CD14-positive monocyte (primary cell): ENCODE data around the gene CNDP2. TPM values are rescaled to one million over a fixed set of nuclear protein-coding genes. Genes with fewer than 3 reads are reported as not detected.

Experiments
- DNase-seq, 3 donors: peaks; one replicate each; pipeline ENCODE4 v3.0.0-alpha.2; 2011 to 2022
- H2AFZ ChIP-seq: 2 replicates; pipeline ENCODE4 v1.6.0; 2012; ENCODE audit warnings: mild to moderate bottlenecking, low read depth, low read length, inconsistent platforms; ENCODE audit not compliant: insufficient read depth, poor library complexity, severe bottlenecking
- H3K27ac ChIP-seq, 2 donors: 1 replicate in 1 of 2; 2 replicates in 1 of 2; pipeline ENCODE4 v1.5.1; 2012 to 2013; ENCODE audit warnings: low read length in 2 of 2, control low read depth in 1 of 2, inconsistent platforms in 1 of 2, low read depth in 1 of 2, mild to moderate bottlenecking in 1 of 2
- H3K27me3 ChIP-seq, 2 donors: one replicate each; pipeline versions ENCODE4 v1.6.0 to v1.6.1; 2011 to 2013; ENCODE audit warnings: low read length in 2 of 2; ENCODE audit not compliant: control insufficient read depth in 2 of 2, insufficient read depth in 2 of 2
- H3K36me3 ChIP-seq, 2 donors: replicated peaks in 1 of 2; 1 replicate in 1 of 2; 2 replicates in 1 of 2; pipeline versions ENCODE4 v1.5.1 to v1.6.1; 2012 to 2013; ENCODE audit warnings: low read length in 2 of 2, control low read depth in 1 of 2, inconsistent platforms in 1 of 2, mild to moderate bottlenecking in 1 of 2; ENCODE audit not compliant: insufficient read depth in 2 of 2, control insufficient read depth in 1 of 2
- H3K4me1 ChIP-seq, 2 donors: 1 replicate in 1 of 2; 2 replicates in 1 of 2; pipeline versions ENCODE4 v1.5.1 to v1.6.1; 2012 to 2013; ENCODE audit warnings: low read length in 2 of 2, control low read depth in 1 of 2, inconsistent platforms in 1 of 2, mild to moderate bottlenecking in 1 of 2, moderate library complexity in 1 of 2; ENCODE audit not compliant: insufficient read depth in 2 of 2, control insufficient read depth in 1 of 2
- H3K4me2 ChIP-seq: replicated peaks from 2 replicates; pipeline ENCODE3; 2012; ENCODE audit warnings: low read length, moderate library complexity, mild to moderate bottlenecking; ENCODE audit not compliant: poor library complexity, severe bottlenecking; ENCODE audit errors: extremely low read depth
- H3K4me3 ChIP-seq, 3 experiments: fragments of 200-600 bp in 1 of 3; sonication (generic) in 1 of 3; replicated peaks in 1 of 3; 1 replicate in 2 of 3; 2 replicates in 1 of 3; pipeline ENCODE4 v1.5.1; 2011 to 2013; ENCODE audit warnings: low read length in 3 of 3, mild to moderate bottlenecking in 3 of 3, control low read depth in 2 of 3, low read depth in 2 of 3, inconsistent platforms in 1 of 3, moderate library complexity in 1 of 3
- H3K79me2 ChIP-seq: 2 replicates; pipeline ENCODE4 v1.6.0; 2012; ENCODE audit warnings: mild to moderate bottlenecking, control low read depth, inconsistent platforms, low read length, moderate library complexity; ENCODE audit not compliant: insufficient read depth
- H3K9ac ChIP-seq: 2 replicates; pipeline ENCODE4 v1.6.0; 2017; ENCODE audit warnings: low read length, mild to moderate bottlenecking; ENCODE audit not compliant: insufficient read depth, poor library complexity, severe bottlenecking
- H3K9me3 ChIP-seq, 2 donors: replicated peaks in 1 of 2; 1 replicate in 1 of 2; 2 replicates in 1 of 2; pipeline versions ENCODE4 v1.5.1 to v1.6.1; 2012 to 2013; ENCODE audit warnings: low read length in 2 of 2, control low read depth in 1 of 2; ENCODE audit not compliant: control insufficient read depth in 1 of 2, insufficient read depth in 1 of 2
- H4K20me1 ChIP-seq: 2 replicates; pipeline ENCODE4 v1.6.0; 2012; ENCODE audit warnings: mild to moderate bottlenecking, low read length, control low read depth, moderate library complexity; ENCODE audit not compliant: insufficient read depth
- H3K27ac Mint-ChIP-seq, 7 donors: one replicate each; pipeline ENCODE4 v1.8.0; 2020; ENCODE audit warnings: mild to moderate bottlenecking in 7 of 7, mixed read lengths in 7 of 7, moderate library complexity in 6 of 7, inconsistent platforms in 2 of 7
- H3K27me3 Mint-ChIP-seq, 3 donors: one replicate each; pipeline ENCODE4 v1.8.0; 2021 to 2022; ENCODE audit warnings: low read depth in 3 of 3, mild to moderate bottlenecking in 3 of 3, mixed read lengths in 3 of 3, moderate library complexity in 3 of 3, inconsistent platforms in 1 of 3
- H3K36me3 Mint-ChIP-seq, 2 donors: one replicate each; pipeline ENCODE4 v1.8.0; 2020; ENCODE audit warnings: mixed read lengths in 2 of 2, inconsistent platforms in 1 of 2, mild to moderate bottlenecking in 1 of 2
- H3K4me1 Mint-ChIP-seq: one replicate; pipeline ENCODE4 v1.8.0; 2020; ENCODE audit warnings: mild to moderate bottlenecking, mixed read lengths
- H3K4me3 Mint-ChIP-seq, 2 donors: one replicate each; pipeline ENCODE4 v1.8.0; 2020; ENCODE audit warnings: mild to moderate bottlenecking in 2 of 2, mixed read lengths in 2 of 2, moderate library complexity in 1 of 2
- H3K9me3 Mint-ChIP-seq, 7 donors: one replicate each; pipeline ENCODE4 v1.8.0; 2020 to 2022; ENCODE audit warnings: mixed read lengths in 7 of 7, mild to moderate bottlenecking in 6 of 7, moderate library complexity in 6 of 7, inconsistent platforms in 2 of 7
- WGBS: methylation state at CpG from one replicate; pipeline ENCODE4 v1.1.5; 2013; ENCODE audit warnings: missing lambda C conversion rate; ENCODE audit not compliant: insufficient coverage; 5-methylcytosine and 5-hydroxymethylcytosine counted together
- intact Hi-C, 2 donors: fragments of 100-400 bp; cut with micrococcal nuclease; formaldehyde crosslinking; loops; one replicate each; pipeline versions ENCODE4 v1.15.0 to v1.15.1; 2023
- polyA plus RNA-seq, 3 donors: library from polyadenylated mRNA; depleted of rRNA in 1 of 3; unstranded in 2 of 3; stranded (reverse) in 1 of 3; fragments of 300-500 nt in 2 of 3; fragments of >200 nt in 1 of 3; fragmentation: Illumina TruSeq in 2 of 3; gene quantifications; 1 replicate in 2 of 3; 2 replicates in 1 of 3; pipeline ENCODE4 v1.2.3, GENCODE V29; 2012 to 2021
- TF ChIP-seq, protein P1 (sequence below): fragments of 200-600 bp; IDR thresholded peaks from one replicate; pipeline ENCODE4 v1.8.0; 2022; ENCODE audit warnings: antibody characterized with exemption, mild to moderate bottlenecking

CNDP2 gene
- polyA plus RNA-seq, 3 donors, result 103 to 186 (median 122) TPM

GRCh38 chr18:74497324-74497676 lies 1.1 kb downstream of the CNDP2 start:
- Mint-ChIP-seq H3K27ac (peak overlapping the region in 6 of 7 donors; percentile 69 to 98 (median 93)), H3K27me3 (peaks cover 0 to 2% (median 2%) of the 10 kb centered on the region in 3 donors), H3K9me3 (peaks cover 0 to 2% (median under 1%) of the 10 kb centered on the region in 7 donors), H3K36me3 (peaks cover 14% of the 10 kb centered on the region in 2 donors), H3K4me3 (peak overlapping the region; percentile 95), H3K4me1 (peaks cover 58% of the 10 kb centered on the region)
- no peaks in the 10 kb centered on the region for H4K20me1 ChIP-seq
- H3K4me1 ChIP-seq, result peaks cover 52 to 64% of the 10 kb centered on the region in 2 donors
- H3K4me2 ChIP-seq, result peak overlapping the region; percentile 92
- no peak for DNase-seq
- H3K9ac ChIP-seq, result no peak overlapping the region
- H2AFZ ChIP-seq, result peak overlapping the region; percentile 79
- H3K4me3 ChIP-seq, result peak overlapping the region in 2 of 3 experiments; percentile 86 to 89
- H3K9me3 ChIP-seq, result no peaks in the 10 kb centered on the region
- peak overlapping the region in 1 of 2 donors; percentile 90 for H3K27ac ChIP-seq
- TF ChIP-seq, protein P1, sequence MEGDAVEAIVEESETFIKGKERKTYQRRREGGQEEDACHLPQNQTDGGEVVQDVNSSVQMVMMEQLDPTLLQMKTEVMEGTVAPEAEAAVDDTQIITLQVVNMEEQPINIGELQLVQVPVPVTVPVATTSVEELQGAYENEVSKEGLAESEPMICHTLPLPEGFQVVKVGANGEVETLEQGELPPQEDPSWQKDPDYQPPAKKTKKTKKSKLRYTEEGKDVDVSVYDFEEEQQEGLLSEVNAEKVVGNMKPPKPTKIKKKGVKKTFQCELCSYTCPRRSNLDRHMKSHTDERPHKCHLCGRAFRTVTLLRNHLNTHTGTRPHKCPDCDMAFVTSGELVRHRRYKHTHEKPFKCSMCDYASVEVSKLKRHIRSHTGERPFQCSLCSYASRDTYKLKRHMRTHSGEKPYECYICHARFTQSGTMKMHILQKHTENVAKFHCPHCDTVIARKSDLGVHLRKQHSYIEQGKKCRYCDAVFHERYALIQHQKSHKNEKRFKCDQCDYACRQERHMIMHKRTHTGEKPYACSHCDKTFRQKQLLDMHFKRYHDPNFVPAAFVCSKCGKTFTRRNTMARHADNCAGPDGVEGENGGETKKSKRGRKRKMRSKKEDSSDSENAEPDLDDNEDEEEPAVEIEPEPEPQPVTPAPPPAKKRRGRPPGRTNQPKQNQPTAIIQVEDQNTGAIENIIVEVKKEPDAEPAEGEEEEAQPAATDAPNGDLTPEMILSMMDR, result no peak
- peaks cover 39% of the 10 kb centered on the region for H3K79me2 ChIP-seq
- 93% methylated on average over 6 of the region's 8 CpGs for WGBS
- H3K36me3 ChIP-seq, result peaks cover 3 to 14% of the 10 kb centered on the region in 2 donors
- H3K27me3 ChIP-seq, result no peaks in the 10 kb centered on the region
- intact Hi-C loops, result loop anchor here (2.0 to 10.0 kb wide), 6 partner anchors 94 to 352 kb away; partner anchors contain the start of genes CYB5A (in 1 of the 2), FBXO15 (in 1 of the 2), TIMM21 (in 1 of the 2) and ZNF407 (in 1 of the 2)

- Histone ChIP-seq H3K4me2 (peak overlapping the region; percentile 92), H3K9me3 (no peaks in the 10 kb centered on the region), H3K79me2 (peaks cover 44% of the 10 kb centered on the region), H4K20me1 (no peaks in the 10 kb centered on the region), H3K27me3 (no peaks in the 10 kb centered on the region), H3K4me3 (peak overlapping the region in 1 of 3 experiments; percentile 86), H3K4me1 (peaks cover 52 to 64% of the 10 kb centered on the region in 2 donors), H3K9ac (no peak overlapping the region), H3K27ac (peak overlapping the region; percentile 6 to 90), H3K36me3 (peaks cover 7 to 18% of the 10 kb centered on the region in 2 donors), H2AFZ (no peak overlapping the region)
- Mint-ChIP-seq H3K27me3 (peaks cover 0 to 2% (median 2%) of the 10 kb centered on the region in 3 donors), H3K36me3 (peaks cover 19% of the 10 kb centered on the region in 2 donors), H3K9me3 (no peaks in the 10 kb centered on the region), H3K4me1 (peaks cover 62% of the 10 kb centered on the region), H3K27ac (peak overlapping the region; percentile 44 to 100 (median 90)), H3K4me3 (peak overlapping the region; percentile 30 to 95)
- WGBS, result no CpG with 5 or more reads among the region's 3 CpGs
- TF ChIP-seq, protein P1, result no peak
- DNase-seq, result peak in 2 of 3 donors; percentile 50 to 57
- intact Hi-C loops, result loop anchor here (2.0 to 10.0 kb wide), 6 partner anchors 93 to 353 kb away; partner anchors contain the start of genes CYB5A (in 1 of the 2), FBXO15 (in 1 of the 2), TIMM21 (in 1 of the 2) and ZNF407 (in 1 of the 2)
Observed at GRCh38 chr18:74497778-74498177, 1.6 kb downstream of the CNDP2 start.
